ENCODE measurements around the gene ZNF750.

- no peak for TF ChIP-seq CTCF (IDR thresholded peaks at IDR 0.05; ENCODE audit: low read length)
- no peak for TF ChIP-seq EZH2 (IDR thresholded peaks at IDR 0.05; ENCODE audit: borderline replicate concordance, low read length)
Measured at GRCh38 chr17:82876602-82877379, 37.0 kb upstream of the ZNF750 start.

Measured in OCI-LY1 (cell line).